Fibroblast of mammary gland (primary cell): ENCODE data around the gene BCOR.

ENCODE experiments used
- DNase-seq: peaks from one replicate; pipeline ENCODE4 v3.0.0-alpha.2; 2010; ENCODE audit warnings: low read depth
- H3K4me3 ChIP-seq: 2 replicates; pipeline ENCODE4 v1.5.1; 2011; ENCODE audit warnings: low read depth, mild to moderate bottlenecking, low read length, moderate library complexity; ENCODE audit not compliant: control insufficient read depth
- TF ChIP-seq, protein P1 (sequence below): conservative IDR thresholded peaks from 2 replicates; pipeline ENCODE4 v1.5.1; 2011; ENCODE audit warnings: low read depth, low read length, inconsistent platforms; ENCODE audit not compliant: control insufficient read depth, insufficient read depth

Gene BCOR

DNA sequence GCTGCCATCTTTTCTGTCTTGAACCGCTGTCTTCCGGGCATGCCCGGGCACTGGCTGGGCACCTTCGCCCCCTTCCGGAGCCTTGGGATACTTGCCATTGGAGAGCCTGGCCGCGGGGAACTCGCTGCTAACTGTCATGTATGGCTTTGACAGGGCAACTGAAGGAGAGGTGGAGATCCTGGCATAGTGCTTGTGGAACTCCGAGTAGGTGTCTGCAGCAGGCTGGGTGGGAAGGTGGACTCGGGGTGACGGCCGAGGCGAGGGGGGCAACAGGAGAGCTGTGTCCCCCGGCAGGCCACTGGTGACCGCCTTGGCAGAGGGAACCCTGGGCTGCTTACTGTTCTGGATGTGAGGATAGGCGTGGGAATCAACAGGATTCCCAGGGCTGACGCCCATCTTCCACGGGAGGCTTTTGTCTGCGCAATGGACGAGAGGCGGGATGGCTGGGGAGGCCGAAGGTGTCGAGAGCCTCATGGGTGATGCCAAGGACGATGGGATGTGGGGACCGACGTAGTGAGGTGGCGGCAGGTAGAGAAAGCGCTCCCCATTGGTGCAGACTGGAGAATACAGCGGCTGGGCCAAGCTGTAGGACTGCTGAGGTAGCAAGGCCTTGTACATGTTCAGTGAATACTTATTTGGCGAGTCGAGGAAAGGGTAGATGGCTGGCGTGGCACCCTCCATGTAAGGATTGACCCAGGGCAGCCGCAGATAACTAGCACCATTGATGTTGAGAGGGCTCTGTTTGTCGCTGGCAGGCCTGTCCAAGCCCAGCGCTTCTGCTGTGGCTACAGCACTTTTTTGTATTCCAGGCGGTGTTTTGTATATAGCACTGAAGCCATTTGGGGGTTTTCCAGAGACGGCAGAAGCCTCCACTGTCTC is 23.4 kb downstream of the BCOR start:
- DNase-seq, result no peak
- TF ChIP-seq, protein P1, sequence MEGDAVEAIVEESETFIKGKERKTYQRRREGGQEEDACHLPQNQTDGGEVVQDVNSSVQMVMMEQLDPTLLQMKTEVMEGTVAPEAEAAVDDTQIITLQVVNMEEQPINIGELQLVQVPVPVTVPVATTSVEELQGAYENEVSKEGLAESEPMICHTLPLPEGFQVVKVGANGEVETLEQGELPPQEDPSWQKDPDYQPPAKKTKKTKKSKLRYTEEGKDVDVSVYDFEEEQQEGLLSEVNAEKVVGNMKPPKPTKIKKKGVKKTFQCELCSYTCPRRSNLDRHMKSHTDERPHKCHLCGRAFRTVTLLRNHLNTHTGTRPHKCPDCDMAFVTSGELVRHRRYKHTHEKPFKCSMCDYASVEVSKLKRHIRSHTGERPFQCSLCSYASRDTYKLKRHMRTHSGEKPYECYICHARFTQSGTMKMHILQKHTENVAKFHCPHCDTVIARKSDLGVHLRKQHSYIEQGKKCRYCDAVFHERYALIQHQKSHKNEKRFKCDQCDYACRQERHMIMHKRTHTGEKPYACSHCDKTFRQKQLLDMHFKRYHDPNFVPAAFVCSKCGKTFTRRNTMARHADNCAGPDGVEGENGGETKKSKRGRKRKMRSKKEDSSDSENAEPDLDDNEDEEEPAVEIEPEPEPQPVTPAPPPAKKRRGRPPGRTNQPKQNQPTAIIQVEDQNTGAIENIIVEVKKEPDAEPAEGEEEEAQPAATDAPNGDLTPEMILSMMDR, result no peak
- no peak overlapping the region for H3K4me3 ChIP-seq

DNA sequence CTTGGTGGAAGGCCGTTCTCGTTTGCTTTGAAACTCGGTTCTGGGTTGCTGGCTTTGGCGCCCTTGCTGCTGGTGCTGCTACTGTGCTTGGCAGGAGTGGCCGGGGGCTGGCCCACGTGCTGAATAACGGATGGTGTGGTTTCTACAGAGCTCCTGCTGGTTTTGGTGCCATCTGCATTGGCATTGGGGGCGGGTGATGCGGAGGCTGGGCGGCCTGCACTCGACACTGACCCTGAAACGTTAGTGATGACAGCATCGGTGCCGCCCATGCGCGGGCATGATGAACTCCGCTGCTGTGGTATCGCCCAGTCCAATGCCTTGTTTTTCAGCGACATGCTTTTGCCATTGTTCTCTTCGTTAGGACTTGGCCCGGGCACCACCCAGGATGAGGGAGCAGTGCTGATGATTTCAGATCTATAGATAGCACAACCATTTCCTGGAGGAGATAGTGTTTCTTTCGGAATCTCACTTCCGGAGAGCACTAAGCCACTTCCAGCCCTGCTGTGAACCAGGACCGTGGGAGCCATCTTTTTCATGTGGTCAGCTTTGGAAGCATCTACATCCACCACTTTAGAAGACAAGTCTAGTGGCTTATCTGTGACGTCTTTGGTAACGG is 24.2 kb downstream of the BCOR start:
- DNase-seq, result no peak
- TF ChIP-seq, protein P1, result no peak
- no peak overlapping the region for H3K4me3 ChIP-seq

DNA sequence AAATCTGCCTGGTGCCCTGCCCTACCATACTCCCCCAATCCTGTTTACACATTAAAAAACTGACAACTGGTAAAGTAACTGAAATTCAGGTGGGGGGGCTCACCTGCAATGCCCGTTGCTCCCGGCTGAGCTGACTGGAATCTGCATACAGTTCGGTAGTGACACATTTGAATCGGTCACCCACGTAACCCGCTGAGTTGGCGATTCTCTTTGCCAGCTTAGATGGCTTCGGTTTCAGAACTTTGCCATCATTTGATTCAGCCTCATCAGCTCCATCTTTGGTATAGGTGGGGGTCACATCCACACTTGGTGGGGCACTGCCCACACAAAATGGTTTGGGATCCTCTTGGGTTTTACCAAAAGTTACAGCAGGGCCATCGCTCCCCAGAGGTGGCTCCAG is 25.5 kb downstream of the BCOR start:
- TF ChIP-seq, protein P1, result no peak
- H3K4me3 ChIP-seq, result no peak overlapping the region
- DNase-seq, result no peak

DNA sequence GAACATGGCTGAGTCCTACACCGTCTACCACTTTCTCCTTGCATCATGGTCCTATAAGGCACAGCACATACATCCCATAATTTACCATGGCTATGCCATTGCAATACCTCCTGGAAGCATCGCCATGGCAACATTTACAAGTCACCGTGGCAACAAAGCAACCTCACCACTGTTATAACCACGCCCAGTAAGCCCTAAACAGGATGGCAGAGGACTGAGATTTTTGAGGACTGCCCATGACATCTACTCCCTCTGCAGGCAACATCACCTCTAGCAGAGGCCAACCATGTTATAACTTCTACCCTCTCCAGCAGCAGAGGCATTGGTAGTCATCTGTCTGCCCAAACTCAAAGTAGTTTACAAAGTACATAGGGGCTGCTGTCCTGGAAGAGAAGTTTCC is 29.7 kb downstream of the BCOR start:
- no peak overlapping the region for H3K4me3 ChIP-seq
- TF ChIP-seq, protein P1, result no peak
- DNase-seq, result peak; percentile 19

DNA sequence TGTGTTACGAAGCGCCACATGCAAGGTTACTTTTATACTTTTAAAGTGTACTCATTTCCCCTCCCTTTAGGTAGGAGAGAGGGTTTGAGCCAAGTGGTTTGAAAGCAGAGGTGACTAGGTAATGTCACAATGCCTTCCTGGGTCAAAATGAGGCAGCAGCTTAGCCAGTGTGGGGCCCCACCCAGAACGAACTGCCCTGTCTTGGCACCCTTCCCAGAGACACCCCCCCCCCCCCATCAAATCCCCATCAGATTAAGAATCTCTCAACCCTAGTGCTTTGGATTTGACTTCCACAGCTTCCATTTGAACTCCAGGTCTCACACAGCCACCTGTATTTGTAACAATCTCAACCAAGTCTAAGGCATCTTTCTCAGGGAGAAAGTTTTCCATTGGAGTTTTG is 31.1 kb downstream of the BCOR start:
- no peak for DNase-seq
- H3K4me3 ChIP-seq, result no peak overlapping the region
- TF ChIP-seq, protein P1, result no peak

DNA sequence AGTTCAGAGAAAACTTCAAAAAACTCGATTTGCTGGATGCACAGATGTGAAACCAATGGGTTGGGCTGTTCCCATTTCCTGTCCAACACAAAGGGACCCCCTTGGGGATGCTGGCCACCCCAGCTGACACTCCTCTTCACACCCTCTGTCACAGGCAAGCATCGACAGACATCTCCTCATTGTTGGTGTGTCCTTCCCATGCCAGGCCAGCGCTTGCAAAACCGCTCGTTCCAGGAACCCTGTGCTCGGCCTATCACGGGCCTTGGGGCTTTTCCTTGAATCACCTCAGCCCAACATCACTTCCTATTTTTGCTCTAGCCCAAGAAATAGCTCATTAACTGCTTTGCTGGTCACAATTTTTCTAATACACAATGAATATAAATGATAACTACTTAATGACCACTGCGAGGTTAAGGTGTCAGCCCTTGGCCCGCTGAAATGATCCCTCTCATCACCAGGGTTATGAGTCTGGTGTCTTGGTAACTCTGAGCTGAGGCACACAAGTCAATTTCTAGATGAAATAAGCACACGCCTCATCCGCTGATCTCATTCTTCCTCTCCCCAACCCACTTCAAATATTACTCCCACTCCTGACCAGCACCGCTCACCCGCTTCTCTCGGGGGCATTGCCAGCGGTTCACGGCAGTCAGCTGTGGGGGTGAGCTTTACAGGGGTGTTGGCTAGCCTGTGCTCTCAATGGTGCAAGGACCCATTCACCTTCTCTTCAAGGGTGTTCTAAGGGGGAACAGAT is 32.3 kb downstream of the BCOR start:
- TF ChIP-seq, protein P1, result no peak
- DNase-seq, result no peak
- no peak overlapping the region for H3K4me3 ChIP-seq
